GM23338 (cell line): ENCODE measurements around the gene ERVH48-1. TPM values are rescaled to one million over a fixed set of nuclear protein-coding genes. Genes with fewer than 3 reads are reported as not detected.
A peak's percentile ranks its signal among the peaks of the same experiment; 100 is the strongest.

Source experiments
- ATAC-seq: fragments of 200-7000 bp; cut with Tn5 transposase; 3 replicates; pipeline ENCODE4 v1.9.1; 2020
- DNase-seq: peaks from one replicate; pipeline ENCODE4 v3.0.0-alpha.2; 2015; ENCODE audit warnings: low spot score
- H2AFZ ChIP-seq: fragments of 200-600 bp; sonication (generic); 2 replicates; pipeline ENCODE4 v1.8.0; 2016; ENCODE audit warnings: antibody characterized with exemption, mild to moderate bottlenecking, moderate library complexity
- H3F3A ChIP-seq: fragments of 200-600 bp; sonication (generic); replicated peaks from 2 replicates; pipeline ENCODE4 v1.8.0; 2017; ENCODE audit warnings: antibody characterized with exemption, mixed run types, low read depth
- H3K27ac ChIP-seq: fragments of 200-600 bp; sonication (generic); 2 replicates; pipeline ENCODE4 v1.6.1; 2016; ENCODE audit warnings: low read depth
- H3K27me3 ChIP-seq: fragments of 200-600 bp; sonication (generic); 2 replicates; pipeline ENCODE4 v1.8.0; 2016; ENCODE audit warnings: mild to moderate bottlenecking, mixed run types, moderate library complexity; ENCODE audit not compliant: insufficient read depth
- H3K36me3 ChIP-seq: fragments of 200-600 bp; sonication (generic); 2 replicates; pipeline ENCODE4 v1.8.0; 2016; ENCODE audit warnings: mild to moderate bottlenecking; ENCODE audit not compliant: insufficient read depth
- H3K4me1 ChIP-seq: fragments of 200-600 bp; sonication (generic); 2 replicates; pipeline ENCODE4 v1.8.0; 2016; ENCODE audit warnings: mild to moderate bottlenecking, moderate library complexity; ENCODE audit not compliant: insufficient read depth
- H3K4me2 ChIP-seq: fragments of 200-600 bp; sonication (generic); 2 replicates; pipeline ENCODE4 v1.7.1; 2017; ENCODE audit warnings: mixed run types
- H3K4me3 ChIP-seq: fragments of 200-600 bp; sonication (generic); 2 replicates; pipeline ENCODE4 v1.6.1; 2016; ENCODE audit warnings: mixed run types
- H3K79me2 ChIP-seq: fragments of 200-600 bp; sonication (generic); replicated peaks from 2 replicates; pipeline ENCODE4 v1.8.0; 2017; ENCODE audit warnings: mild to moderate bottlenecking; ENCODE audit not compliant: insufficient read depth
- H3K9me2 ChIP-seq: fragments of 200-600 bp; sonication (generic); 2 replicates; pipeline ENCODE4 v1.8.0; 2017; ENCODE audit not compliant: insufficient read depth
- H4K20me1 ChIP-seq: fragments of 200-600 bp; sonication (generic); replicated peaks from 2 replicates; pipeline ENCODE4 v1.8.0; 2017; ENCODE audit warnings: mild to moderate bottlenecking; ENCODE audit not compliant: insufficient read depth
- H3K27ac Mint-ChIP-seq: 2 replicates; pipeline ENCODE4 v1.8.0; 2020; ENCODE audit warnings: inconsistent platforms, mild to moderate bottlenecking, moderate library complexity, mixed read lengths
- H3K27me3 Mint-ChIP-seq: 3 replicates; pipeline ENCODE4 v1.8.0; 2022; ENCODE audit warnings: low read depth, mild to moderate bottlenecking, moderate library complexity, mixed read lengths, inconsistent platforms; ENCODE audit not compliant: insufficient read depth, poor library complexity
- H3K36me3 Mint-ChIP-seq: 3 replicates; pipeline ENCODE4 v1.8.0; 2021; ENCODE audit warnings: low read depth, mild to moderate bottlenecking, inconsistent platforms, moderate library complexity, mixed read lengths
- H3K4me1 Mint-ChIP-seq: 3 replicates; pipeline ENCODE4 v1.8.0; 2020; ENCODE audit warnings: mild to moderate bottlenecking, inconsistent platforms, mixed read lengths
- H3K4me3 Mint-ChIP-seq: 3 replicates; pipeline ENCODE4 v1.8.0; 2021; ENCODE audit warnings: moderate library complexity, mild to moderate bottlenecking, inconsistent platforms, mixed read lengths
- H3K9me3 Mint-ChIP-seq: 3 replicates; pipeline ENCODE4 v1.8.0; 2020; ENCODE audit warnings: moderate library complexity, mild to moderate bottlenecking, inconsistent platforms, mixed read lengths
- CREB1 ChIP-seq: fragments of 250-450 bp; sonication (Bioruptor Pico); IDR thresholded peaks from 2 replicates; pipeline ENCODE4 v1.5.0; 2020; ENCODE audit warnings: low read depth, mild to moderate bottlenecking, moderate library complexity
- ETS1 ChIP-seq: IDR thresholded peaks from 2 replicates; pipeline ENCODE4 v1.6.1; 2016; ENCODE audit warnings: antibody characterized with exemption
- EZH2 ChIP-seq: fragments of 200-600 bp; sonication (generic); IDR thresholded peaks from one replicate; pipeline ENCODE4 v1.8.0; 2017; ENCODE audit warnings: antibody characterized with exemption, mild to moderate bottlenecking, low read depth; ENCODE audit not compliant: unreplicated experiment
- EZH2phosphoT487 ChIP-seq: fragments of 200-600 bp; sonication (generic); IDR thresholded peaks from one replicate; pipeline ENCODE4 v1.8.1; 2018; ENCODE audit warnings: antibody characterized with exemption; ENCODE audit not compliant: unreplicated experiment
- NANOG ChIP-seq: IDR thresholded peaks from 2 replicates; pipeline ENCODE4 v1.6.1; 2016; ENCODE audit warnings: antibody characterized with exemption, borderline replicate concordance
- REST ChIP-seq: IDR thresholded peaks from one replicate; pipeline ENCODE4 v1.6.1; 2018; ENCODE audit warnings: antibody characterized with exemption; ENCODE audit not compliant: unreplicated experiment
- STAT1 ChIP-seq: IDR thresholded peaks from one replicate; pipeline ENCODE4 v1.6.1; 2016; ENCODE audit warnings: antibody characterized with exemption; ENCODE audit not compliant: unreplicated experiment
- ZNF114 ChIP-seq: fragments of 250-450 bp; sonication (Bioruptor Pico); IDR thresholded peaks from 2 replicates; pipeline ENCODE4 v1.5.0; 2020; ENCODE audit warnings: mild to moderate bottlenecking, moderate library complexity
- ZNF331 ChIP-seq: fragments of 250-450 bp; sonication (Bioruptor Pico); IDR thresholded peaks from 2 replicates; pipeline ENCODE4 v1.5.0; 2020; ENCODE audit warnings: low read depth, mild to moderate bottlenecking, moderate library complexity
- ZNF462 ChIP-seq: fragments of 250-450 bp; sonication (Bioruptor Pico); IDR thresholded peaks from 2 replicates; pipeline ENCODE4 v1.5.0; 2020; ENCODE audit warnings: mild to moderate bottlenecking, moderate library complexity
- polyA plus RNA-seq: library from polyadenylated mRNA; unstranded; fragments of >200 nt; fragmentation: Nextera tagmentation; extraction: Ambion mirVana; gene quantifications from 2 replicates; pipeline ENCODE4 v1.2.1, GENCODE V29; 2016
- total RNA-seq: library from RNA; depleted of rRNA; stranded (reverse); fragments of >200 nt; shearing (Covaris generic); gene quantifications from 2 replicates; pipeline ENCODE4 v1.2.3, GENCODE V29; 2014

Gene ERVH48-1
- total and polyA plus RNA-seq, 2 experiments from 2014 or later = 31.7 to 37.0 TPM

- TF ChIP-seq REST = no peak
These were observed 52.3 kb downstream of the ERVH48-1 start (continued) for GRCh38 chr21:42873096-42873495.

- ATAC-seq (no peak), DNase-seq (no peak)
- peaks cover 45% of the 10 kb centered on the region for H3K36me3 ChIP-seq
- no peak overlapping the region for H3K4me3 ChIP-seq
- peaks cover 4% of the 10 kb centered on the region for H3K27me3 Mint-ChIP-seq
- peaks cover 31% of the 10 kb centered on the region for H3F3A ChIP-seq
- H3K4me2 ChIP-seq = no peak overlapping the region
- no peaks in the 10 kb centered on the region for H3K9me2 ChIP-seq
- no peaks in the 10 kb centered on the region; the same call in 2 of the 3 replicates for H3K9me3 Mint-ChIP-seq
- peaks cover 13% of the 10 kb centered on the region for H3K4me1 Mint-ChIP-seq
- no peaks in the 10 kb centered on the region for H3K4me1 ChIP-seq
- H3K36me3 Mint-ChIP-seq = peaks cover 88% of the 10 kb centered on the region
- no peak overlapping the region for H3K4me3 Mint-ChIP-seq
- no peak overlapping the region for H3K27ac Mint-ChIP-seq
- 0 out of 2 replicates have a peak overlapping the region, but pooled peaks have one; percentile 6 for H3K27ac ChIP-seq
- TF ChIP-seq ZNF331 (no peak), ZNF462 (CRISPR knock-in tag) (no peak), REST (no peak), NANOG (no peak), EZH2phosphoT487 (no peak), ZNF114 (no peak), STAT1 (no peak), ETS1 (no peak), CREB1 (CRISPR knock-in tag) (no peak), EZH2 (no peak)
- H3K27me3 ChIP-seq = no peaks in the 10 kb centered on the region
- H2AFZ ChIP-seq = no peak overlapping the region
- peaks cover 45% of the 10 kb centered on the region for H4K20me1 ChIP-seq
- H3K79me2 ChIP-seq = peaks cover 97% of the 10 kb centered on the region
These were observed 57.2 kb downstream of the ERVH48-1 start for GRCh38 chr21:42868196-42868595.
